Medulla oblongata (tissue), 1 donor: Measurements from ENCODE around the gene SSX7.
"Not testable (repeated sequence)": the region's sequence is repeated elsewhere in the genome, so short reads cannot be mapped to it uniquely, and the experiment has no call there.

Experiments
- DNase-seq: peaks from one replicate; pipeline ENCODE4 v3.0.0-alpha.2; 2015; ENCODE audit errors: extremely low spot score

SSX7 gene, protein sequence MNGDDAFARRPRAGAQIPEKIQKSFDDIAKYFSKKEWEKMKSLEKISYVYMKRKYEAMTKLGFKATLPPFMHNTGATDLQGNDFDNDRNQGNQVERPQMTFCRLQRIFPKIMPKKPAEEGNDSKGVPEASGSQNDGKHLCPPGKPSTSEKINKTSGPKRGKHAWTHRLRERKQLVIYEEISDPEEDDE

GRCh38 chrX:52654800-52655199 lies at the start of gene SSX7:
SSX7 (minus strand) TSS chrX:52654900; CDS start chrX:52653472, 1,428 bp downstream.
- DNase-seq, result not testable (repeated sequence)

GRCh38 chrX:52692034-52692433 lies 37.3 kb upstream of the SSX7 start:
- not testable (repeated sequence) for DNase-seq

DNA sequence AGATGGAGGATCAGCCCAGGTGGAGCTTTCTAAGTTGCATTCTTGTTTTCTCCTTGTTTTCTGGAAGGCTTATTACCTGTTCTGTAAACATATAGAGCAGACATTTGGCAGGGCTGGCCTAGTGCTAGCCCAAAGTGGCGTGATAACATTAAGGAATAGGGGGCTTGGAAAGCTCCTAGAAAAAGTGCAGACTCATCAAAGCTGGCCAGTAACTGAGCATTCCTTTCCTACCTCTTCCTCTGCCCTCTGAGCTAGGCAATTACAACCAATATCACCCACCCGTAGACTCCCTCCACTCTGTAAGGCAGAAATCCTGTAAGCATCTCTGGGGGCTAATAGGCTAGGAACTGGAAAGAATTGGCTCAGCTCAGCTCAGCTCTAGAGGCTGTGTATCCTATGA lies 7.5 kb upstream of the SSX7 start:
- not testable (repeated sequence) for DNase-seq

GRCh38 chrX:52655475-52655874 lies 775 bp upstream of the SSX7 start:
- DNase-seq, result not testable (repeated sequence)

GRCh38 chrX:52650676-52651075 lies 4.0 kb downstream of the SSX7 start:
- DNase-seq, result not testable (repeated sequence)

DNA sequence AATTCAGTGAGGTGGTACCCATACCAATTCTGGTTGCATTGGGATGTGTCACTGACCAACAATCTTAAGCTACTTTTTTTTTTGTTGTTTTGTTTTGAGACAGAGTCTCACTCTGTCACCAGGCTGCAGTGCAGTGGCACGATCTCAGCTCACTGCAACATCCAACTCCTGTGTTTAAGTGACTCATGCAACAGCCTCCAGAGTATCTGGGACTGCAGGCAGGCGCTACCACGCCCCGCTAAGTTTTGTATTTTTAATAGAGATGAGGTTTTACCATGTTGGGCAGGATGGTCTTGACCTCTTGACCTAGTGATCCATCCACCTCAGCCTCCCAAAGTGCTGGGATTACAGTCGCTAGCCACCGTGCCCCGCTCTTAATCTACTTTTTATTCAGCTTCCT lies 5.7 kb downstream of the SSX7 start:
- not testable (repeated sequence) for DNase-seq

DNA sequence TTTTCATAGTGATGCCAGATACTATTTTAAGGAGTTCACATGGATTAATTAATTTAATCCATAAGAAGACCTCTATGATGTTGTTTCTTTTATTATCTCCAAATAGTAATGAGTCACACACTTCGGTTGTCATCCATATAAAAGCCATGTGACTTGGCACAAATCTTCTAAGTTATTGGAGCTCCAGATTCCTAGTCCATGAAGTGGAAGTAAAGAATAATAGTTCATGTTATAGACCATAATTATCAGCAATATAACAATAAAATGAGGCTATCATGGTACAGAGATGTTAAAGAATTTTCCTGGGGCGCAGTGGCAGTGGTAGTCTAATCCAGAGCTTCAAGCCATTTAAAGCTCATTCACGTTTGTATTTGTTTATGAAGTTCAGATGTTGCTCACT lies 26.2 kb downstream of the SSX7 start:
- DNase-seq, result not testable (repeated sequence)

DNA sequence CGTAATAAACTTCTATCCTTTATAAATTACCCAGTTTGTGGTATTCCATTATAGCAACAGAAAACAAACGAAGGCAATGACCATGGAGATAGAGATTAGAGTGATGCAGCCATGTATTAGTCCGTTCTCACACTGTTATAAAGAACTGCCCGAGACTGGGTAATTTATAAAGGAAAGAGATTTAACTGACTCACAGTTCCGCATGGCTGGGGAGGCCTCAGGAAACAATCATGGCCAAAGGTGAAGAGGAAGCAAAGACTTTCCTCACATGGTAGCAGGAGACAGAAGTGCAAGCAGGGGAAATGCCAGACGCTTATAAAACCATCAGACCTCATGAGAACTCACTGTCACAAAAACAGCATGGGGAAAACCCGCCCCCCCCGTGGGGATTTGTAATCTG lies 34.0 kb downstream of the SSX7 start:
- DNase-seq, result not testable (repeated sequence)

DNA sequence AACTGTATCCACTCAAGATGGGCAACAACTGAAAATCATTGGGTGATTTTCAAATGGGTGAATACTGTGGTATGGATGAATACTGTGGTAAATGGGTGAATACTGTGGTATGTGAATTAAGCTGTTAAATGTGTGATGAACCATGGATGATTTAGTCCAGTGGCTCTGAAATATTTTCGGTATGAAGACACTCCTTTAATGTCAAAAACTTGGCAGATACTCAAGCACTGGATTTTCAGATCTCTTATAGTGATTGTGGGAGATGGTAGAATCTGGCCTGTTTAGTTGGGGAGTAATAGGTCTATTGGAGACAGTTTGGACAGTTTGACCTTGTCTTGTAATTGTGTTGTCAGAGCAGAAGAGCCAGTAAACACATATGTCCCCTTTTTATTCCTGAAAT lies 45.7 kb downstream of the SSX7 start:
- DNase-seq, result no peak

DNA sequence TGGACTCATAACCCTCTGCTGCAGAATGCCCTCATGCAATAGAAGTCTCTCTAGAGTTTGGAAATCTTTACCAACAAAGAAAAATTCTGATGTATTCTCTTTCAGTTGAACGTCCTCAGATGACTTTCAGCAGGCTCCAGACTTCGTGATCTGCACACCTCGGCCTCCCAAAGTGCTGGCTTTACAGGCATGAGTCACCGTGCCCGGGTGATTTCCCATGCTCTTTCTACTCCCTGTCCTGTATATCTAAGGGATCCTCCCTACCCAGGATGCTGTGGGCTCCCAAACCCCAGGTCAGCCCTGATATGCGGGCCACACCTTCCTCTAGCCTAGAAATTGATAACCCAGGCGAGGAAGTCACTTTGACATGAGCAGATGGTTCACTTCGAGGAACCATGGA lies 51.5 kb downstream of the SSX7 start:
- not testable (repeated sequence) for DNase-seq

DNA sequence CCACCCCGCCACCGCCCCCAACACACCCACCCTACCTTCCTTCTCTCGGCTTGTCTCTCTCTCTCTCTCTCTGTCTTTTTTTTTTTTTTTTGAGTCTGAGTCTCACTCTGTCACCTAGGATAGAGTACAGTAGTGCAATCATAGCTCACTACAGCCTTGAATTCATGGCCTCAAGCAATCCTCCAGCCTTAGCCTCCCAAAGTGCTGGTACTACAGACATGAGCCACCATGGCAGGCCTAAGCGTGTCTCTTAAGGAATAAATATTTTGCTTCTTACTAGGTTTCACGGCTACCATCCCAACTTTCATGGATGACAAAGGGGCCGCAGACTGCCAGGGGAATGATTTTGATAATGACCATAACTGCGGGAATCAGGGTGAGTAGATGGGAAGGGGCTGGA lies 55.8 kb downstream of the SSX7 start:
- no peak for DNase-seq

GRCh38 chrX:52594658-52595057 lies 60.0 kb downstream of the SSX7 start:
- DNase-seq, result no peak
